Measurements from ENCODE around the gene PODXL2.
A peak's percentile ranks its signal among the peaks of the same experiment; 100 is the strongest.

PODXL2 gene

GRCh38 chr3:127667119-127667681 lies 38.2 kb downstream of the PODXL2 start:
- Mint-ChIP-seq H3K9me3 (no peaks in the 10 kb centered on the region), H3K4me3 (no peak overlapping the region), H3K27me3 (ENCODE audit: low read depth) (no peaks in the 10 kb centered on the region), H3K36me3 (ENCODE audit: low read depth) (peaks cover 2% of the 10 kb centered on the region), H3K4me1 (ENCODE audit: low read depth) (peaks cover 2% of the 10 kb centered on the region), H3K27ac (no peak overlapping the region)

GRCh38 chr3:127668906-127669305 lies 39.9 kb downstream of the PODXL2 start:
- Mint-ChIP-seq H3K27me3 (ENCODE audit: low read depth) (no peaks in the 10 kb centered on the region), H3K4me3 (no peak overlapping the region), H3K36me3 (ENCODE audit: low read depth) (peaks cover 2% of the 10 kb centered on the region), H3K4me1 (ENCODE audit: low read depth) (peaks cover 7% of the 10 kb centered on the region), H3K27ac (no peak overlapping the region), H3K9me3 (no peaks in the 10 kb centered on the region)

- Mint-ChIP-seq H3K4me1 (ENCODE audit: low read depth) (peaks cover 13% of the 10 kb centered on the region), H3K9me3 (no peaks in the 10 kb centered on the region), H3K4me3 (no peak overlapping the region), H3K27ac (no peak overlapping the region), H3K27me3 (ENCODE audit: low read depth) (no peaks in the 10 kb centered on the region), H3K36me3 (ENCODE audit: low read depth) (peaks cover 2% of the 10 kb centered on the region)
These were observed 40.7 kb downstream of the PODXL2 start for GRCh38 chr3:127669541-127670228.

GRCh38 chr3:127670229-127670559 lies 41.2 kb downstream of the PODXL2 start:
- peak overlapping the region; percentile 41 for H3K27ac Mint-ChIP-seq
- H3K36me3 Mint-ChIP-seq (ENCODE audit: low read depth) = peaks cover 2% of the 10 kb centered on the region
- peaks cover 17% of the 10 kb centered on the region for H3K4me1 Mint-ChIP-seq (ENCODE audit: low read depth)
- no peaks in the 10 kb centered on the region for H3K9me3 Mint-ChIP-seq
- no peak overlapping the region for H3K4me3 Mint-ChIP-seq
- H3K27me3 Mint-ChIP-seq (ENCODE audit: low read depth) = no peaks in the 10 kb centered on the region

- Mint-ChIP-seq H3K27ac (peak overlapping the region; percentile 98), H3K4me3 (peak overlapping the region; percentile 68), H3K9me3 (no peaks in the 10 kb centered on the region), H3K36me3 (ENCODE audit: low read depth) (peaks cover 2% of the 10 kb centered on the region), H3K4me1 (ENCODE audit: low read depth) (peaks cover 17% of the 10 kb centered on the region), H3K27me3 (ENCODE audit: low read depth) (no peaks in the 10 kb centered on the region)
These were observed 42.0 kb downstream of the PODXL2 start for GRCh38 chr3:127670761-127671522.

GRCh38 chr3:127671523-127672428 lies 42.8 kb downstream of the PODXL2 start:
- Mint-ChIP-seq H3K27ac (peak overlapping the region; percentile 98), H3K4me1 (ENCODE audit: low read depth) (peaks cover 17% of the 10 kb centered on the region), H3K9me3 (no peaks in the 10 kb centered on the region), H3K4me3 (peak overlapping the region; percentile 95), H3K36me3 (ENCODE audit: low read depth) (peaks cover 2% of the 10 kb centered on the region), H3K27me3 (ENCODE audit: low read depth) (no peaks in the 10 kb centered on the region)

GRCh38 chr3:127672429-127673190 lies 43.6 kb downstream of the PODXL2 start, which contains the start of gene ABTB1:
Gene ABTB1, plus strand, starts transcription at chr3:127672952. Its CDS starts 74 bp downstream, at chr3:127673026.
- Mint-ChIP-seq H3K4me1 (ENCODE audit: low read depth) (peaks cover 17% of the 10 kb centered on the region), H3K36me3 (ENCODE audit: low read depth) (peaks cover 2% of the 10 kb centered on the region), H3K27me3 (ENCODE audit: low read depth) (no peaks in the 10 kb centered on the region), H3K27ac (peak within 1 kb of the TSS; percentile 98), H3K9me3 (no peaks in the 10 kb centered on the region), H3K4me3 (peak within 1 kb of the TSS; percentile 95)

GRCh38 chr3:127673191-127674100 lies 44.5 kb downstream of the PODXL2 start:
- peaks cover 2% of the 10 kb centered on the region for H3K36me3 Mint-ChIP-seq (ENCODE audit: low read depth)
- H3K4me1 Mint-ChIP-seq (ENCODE audit: low read depth) = peaks cover 17% of the 10 kb centered on the region
- no peaks in the 10 kb centered on the region for H3K27me3 Mint-ChIP-seq (ENCODE audit: low read depth)
- H3K27ac Mint-ChIP-seq = peak overlapping the region; percentile 79
- H3K9me3 Mint-ChIP-seq = no peaks in the 10 kb centered on the region
- peak overlapping the region; percentile 87 for H3K4me3 Mint-ChIP-seq

GRCh38 chr3:127674101-127674721 lies 45.2 kb downstream of the PODXL2 start:
- H3K27ac Mint-ChIP-seq = peak overlapping the region; percentile 10
- peaks cover 2% of the 10 kb centered on the region for H3K36me3 Mint-ChIP-seq (ENCODE audit: low read depth)

GRCh38 chr3:127674790-127675189 lies 45.8 kb downstream of the PODXL2 start:
- Mint-ChIP-seq H3K36me3 (ENCODE audit: low read depth) (peaks cover 2% of the 10 kb centered on the region), H3K27ac (peak overlapping the region; percentile 7), H3K4me1 (ENCODE audit: low read depth) (peaks cover 17% of the 10 kb centered on the region), H3K9me3 (no peaks in the 10 kb centered on the region), H3K27me3 (ENCODE audit: low read depth) (no peaks in the 10 kb centered on the region), H3K4me3 (peak overlapping the region; percentile 38)

More at GRCh38 chr3:127674101-127674721, 45.2 kb downstream of the PODXL2 start:
- peaks cover 17% of the 10 kb centered on the region for H3K4me1 Mint-ChIP-seq (ENCODE audit: low read depth)
- no peaks in the 10 kb centered on the region for H3K27me3 Mint-ChIP-seq (ENCODE audit: low read depth)
- no peaks in the 10 kb centered on the region for H3K9me3 Mint-ChIP-seq
- H3K4me3 Mint-ChIP-seq = peak overlapping the region; percentile 87

- H3K27ac Mint-ChIP-seq = no peak overlapping the region
- H3K9me3 Mint-ChIP-seq = no peaks in the 10 kb centered on the region
- peaks cover 17% of the 10 kb centered on the region for H3K4me1 Mint-ChIP-seq (ENCODE audit: low read depth)
- no peaks in the 10 kb centered on the region for H3K27me3 Mint-ChIP-seq (ENCODE audit: low read depth)
- peaks cover 2% of the 10 kb centered on the region for H3K36me3 Mint-ChIP-seq (ENCODE audit: low read depth)
- H3K4me3 Mint-ChIP-seq = no peak overlapping the region
These were observed 46.8 kb downstream of the PODXL2 start for GRCh38 chr3:127675651-127676391.

- Mint-ChIP-seq H3K9me3 (no peaks in the 10 kb centered on the region), H3K36me3 (ENCODE audit: low read depth) (peaks cover 2% of the 10 kb centered on the region), H3K4me3 (no peak overlapping the region), H3K27me3 (ENCODE audit: low read depth) (no peaks in the 10 kb centered on the region), H3K4me1 (ENCODE audit: low read depth) (peaks cover 17% of the 10 kb centered on the region), H3K27ac (no peak overlapping the region)
These were observed 47.5 kb downstream of the PODXL2 start for GRCh38 chr3:127676456-127676855.

All from T-helper 1 cell treated with Interleukin-12 subunit alpha and Interleukin-12 subunit beta and Interleukin-4 antibody, amounts not matched to agents 30 μg/mL and 1 μg/mL, for 36 hours (primary cell).